Fibroblast of skin of right biceps (primary cell): ENCODE data around the gene CD79B.
A peak's percentile ranks its signal among the peaks of the same experiment; 100 is the strongest.

Source experiments
- DNase-seq: peaks from one replicate; pipeline ENCODE4 v3.0.0-alpha.2; 2013

The CD79B gene

DNA sequence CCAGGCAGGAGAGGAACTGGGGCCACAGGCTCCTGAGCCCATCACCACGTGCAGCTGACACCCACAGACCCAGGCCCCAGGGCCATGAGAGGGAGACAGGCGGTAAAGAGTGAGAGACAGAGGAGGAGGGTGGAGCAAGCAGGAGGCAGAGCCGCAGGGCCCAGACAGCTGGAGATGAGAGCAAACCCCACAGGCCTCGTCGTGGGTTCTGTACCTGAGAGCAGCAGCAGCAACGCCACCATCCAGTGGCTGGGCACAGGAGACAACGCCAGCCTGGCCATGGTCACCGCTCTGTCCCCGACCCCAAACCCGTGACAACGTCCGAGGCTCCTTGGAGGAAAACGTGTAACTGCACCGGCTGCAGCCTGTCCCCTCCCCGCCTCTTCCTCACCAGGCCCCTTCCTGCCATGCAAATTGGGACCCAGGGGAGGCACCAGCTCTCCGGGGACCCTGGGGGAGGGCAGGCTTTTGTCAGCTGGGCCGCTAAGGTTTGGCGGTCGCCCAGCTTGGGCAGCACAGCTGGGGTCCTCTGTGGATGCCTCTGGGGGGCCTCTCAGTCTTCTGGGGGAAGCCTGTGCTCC is at the start of gene CD79B:
Gene CD79B, minus strand, starts transcription at position 351 of the 581 bp plus-strand sequence. Its CDS starts 70 bp downstream, at position 281.
- no peak for DNase-seq

DNA sequence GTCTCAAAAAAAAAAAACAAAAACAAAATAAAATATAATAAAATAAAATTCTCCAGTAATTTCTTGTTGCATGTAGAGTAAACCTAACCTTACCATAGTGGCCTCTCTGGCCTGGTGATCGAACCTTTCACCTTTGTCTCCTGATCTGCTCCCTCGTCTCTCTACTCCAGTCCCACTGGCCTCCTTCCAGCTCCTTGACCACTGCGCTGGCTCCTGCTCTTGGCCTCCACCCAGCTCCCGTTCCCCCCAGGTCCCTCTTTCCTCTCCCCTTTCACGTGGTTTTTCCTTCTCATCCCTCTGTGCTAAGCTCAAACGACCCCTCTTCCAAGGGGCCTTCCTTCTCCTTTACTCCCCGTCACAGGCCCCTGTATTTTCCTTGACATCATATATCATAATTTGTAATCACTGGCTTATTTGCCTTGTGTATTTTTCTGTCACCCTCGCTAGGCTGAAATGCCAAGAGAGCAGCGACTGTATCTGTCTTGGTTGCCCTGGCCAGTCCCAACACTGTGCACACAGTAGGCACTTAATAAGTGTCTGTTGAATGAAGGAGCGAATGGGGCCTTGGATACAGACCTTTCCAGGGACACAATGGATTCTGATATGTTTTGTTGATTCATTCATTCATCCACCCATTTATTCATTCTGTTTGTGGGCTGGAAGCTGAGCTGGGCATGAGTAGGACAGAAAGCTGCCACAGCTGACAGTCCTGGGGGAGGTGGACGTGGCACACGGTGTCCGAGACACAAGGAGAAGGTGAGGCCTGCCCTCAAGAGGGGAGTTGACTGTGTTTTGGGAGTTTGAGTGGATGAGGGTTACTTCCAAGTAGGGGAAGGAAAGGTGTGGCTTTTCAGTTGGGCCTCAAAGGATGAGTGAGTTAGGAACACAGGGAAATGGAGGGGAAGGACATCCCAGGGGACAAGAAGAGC is 46.4 kb upstream of the CD79B start:
- no peak for DNase-seq

DNA sequence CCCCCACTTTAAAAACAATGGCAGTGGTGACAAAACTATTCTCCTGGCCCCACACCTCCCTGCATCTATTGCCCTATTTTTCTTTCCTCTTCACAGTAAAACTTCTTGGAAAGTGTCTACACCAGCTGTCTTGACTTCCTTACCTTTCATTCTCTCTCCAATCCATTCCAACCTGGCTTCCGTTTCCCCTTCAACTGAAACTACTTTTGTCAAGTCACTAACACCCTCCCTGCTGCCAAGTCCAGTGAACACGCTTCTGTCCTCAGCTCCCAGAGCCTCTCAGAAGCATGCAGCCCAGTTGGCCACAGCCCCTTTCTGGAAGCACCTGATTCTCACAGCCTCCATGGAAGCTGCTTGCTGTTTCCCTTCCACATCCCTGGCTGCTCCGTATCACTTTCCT is 44.6 kb upstream of the CD79B start:
- no peak for DNase-seq

DNA sequence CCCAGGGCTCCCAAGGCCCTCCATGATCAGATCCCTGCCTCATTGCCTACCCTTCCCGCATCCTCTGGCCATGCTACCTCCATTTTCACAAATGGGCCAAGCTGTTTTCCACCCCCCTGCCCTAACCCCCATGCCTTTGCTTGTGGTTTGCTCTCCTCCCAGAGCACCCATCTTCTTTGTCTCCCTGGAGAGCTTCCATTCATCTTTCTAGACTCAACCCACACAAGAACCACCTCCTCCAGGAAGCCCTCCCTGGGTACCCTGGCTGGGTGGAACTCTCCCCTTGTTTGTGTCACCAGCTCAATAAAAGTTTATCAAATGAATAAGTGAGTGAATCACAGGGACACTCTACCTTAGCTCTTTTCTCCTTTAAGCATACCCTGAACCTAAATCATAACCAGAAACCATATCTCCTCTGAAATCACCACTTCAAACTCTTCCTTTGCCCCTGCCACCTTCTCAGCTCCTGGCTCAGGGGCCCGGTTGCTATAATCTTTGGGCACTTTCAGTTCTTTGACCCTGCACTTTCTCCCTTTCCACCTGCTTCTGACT is 43.5 kb upstream of the CD79B start:
- no peak for DNase-seq

DNA sequence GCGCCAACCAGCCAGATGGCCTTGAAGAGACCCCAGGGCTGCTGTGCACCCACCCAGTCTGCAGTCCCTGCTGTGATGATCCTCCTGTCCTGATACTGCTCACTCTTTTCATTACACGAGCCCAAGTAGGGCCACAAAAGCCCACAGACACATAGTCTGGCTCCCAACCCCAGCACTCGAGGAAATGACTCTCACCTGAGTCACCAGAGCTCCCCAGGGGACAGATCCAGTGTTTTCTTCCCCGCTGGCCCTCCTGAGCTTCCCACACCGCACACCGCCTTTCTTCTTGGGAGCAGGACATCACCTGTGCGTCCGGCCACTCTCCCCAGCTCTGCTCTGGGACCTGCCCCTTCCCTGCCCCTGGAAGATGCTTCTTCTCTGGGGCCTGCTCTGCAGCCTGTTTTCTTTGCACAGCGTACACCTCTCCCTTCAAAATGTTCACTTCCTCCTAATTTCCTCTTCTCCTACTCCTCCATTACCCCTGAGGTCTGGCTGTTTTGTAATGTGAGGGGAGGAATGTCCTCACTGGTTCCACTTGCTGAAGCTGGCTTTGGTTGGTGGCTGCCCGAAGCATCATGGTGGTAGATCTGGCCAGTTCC is 42.6 kb upstream of the CD79B start:
- peak; percentile 76 for DNase-seq

DNA sequence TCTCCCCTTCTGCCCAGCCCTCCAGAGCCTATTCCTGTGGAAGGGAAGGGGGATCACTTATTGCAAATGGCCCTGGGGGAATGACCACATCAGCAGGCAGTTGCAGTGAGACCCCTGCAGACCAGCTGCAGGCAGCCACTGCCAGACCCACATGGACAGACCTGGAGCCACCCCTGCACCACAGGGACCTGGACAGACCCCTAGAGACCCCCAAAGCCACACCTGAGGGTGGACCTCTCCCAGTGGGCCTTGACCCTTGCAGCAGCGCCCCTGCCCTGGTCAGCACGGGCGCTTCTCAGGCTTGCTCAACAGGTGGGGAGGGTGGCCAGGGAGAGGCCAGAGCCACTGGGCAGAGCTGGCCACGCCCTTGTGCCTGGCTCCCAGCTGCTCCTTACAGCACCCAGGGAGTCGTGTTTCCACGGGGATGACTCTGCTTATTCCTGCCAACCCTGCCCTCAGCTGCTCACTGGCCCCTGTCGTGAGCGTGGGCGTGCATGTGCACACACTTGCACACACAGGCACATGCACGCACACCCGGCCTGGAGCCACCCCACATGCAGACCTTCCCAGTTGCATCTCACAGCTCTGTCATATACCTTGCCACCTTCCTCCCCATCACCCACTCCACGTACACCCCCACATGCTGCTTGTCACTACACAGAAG is 41.9 kb upstream of the CD79B start:
- DNase-seq: no peak

DNA sequence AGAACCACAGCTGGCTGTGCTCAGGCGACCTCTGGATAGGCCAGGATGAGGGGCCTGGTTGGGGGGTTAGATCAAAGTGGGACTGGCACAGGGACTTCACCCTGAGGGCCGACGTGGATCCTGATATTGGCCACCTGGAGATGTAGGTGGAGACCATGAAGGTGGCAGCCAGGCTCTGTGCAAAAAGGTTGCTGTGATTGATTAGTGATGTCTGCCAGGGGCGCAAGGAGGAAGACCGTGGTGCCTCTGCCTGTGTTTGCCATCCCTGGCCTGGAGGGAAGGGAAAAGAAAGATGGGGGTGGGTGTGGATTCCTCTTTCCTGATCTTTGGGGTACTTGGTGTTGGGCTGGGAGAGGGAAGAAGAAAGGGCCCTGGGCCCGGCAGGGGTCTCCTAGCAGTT is 41.1 kb upstream of the CD79B start:
- DNase-seq: no peak

DNA sequence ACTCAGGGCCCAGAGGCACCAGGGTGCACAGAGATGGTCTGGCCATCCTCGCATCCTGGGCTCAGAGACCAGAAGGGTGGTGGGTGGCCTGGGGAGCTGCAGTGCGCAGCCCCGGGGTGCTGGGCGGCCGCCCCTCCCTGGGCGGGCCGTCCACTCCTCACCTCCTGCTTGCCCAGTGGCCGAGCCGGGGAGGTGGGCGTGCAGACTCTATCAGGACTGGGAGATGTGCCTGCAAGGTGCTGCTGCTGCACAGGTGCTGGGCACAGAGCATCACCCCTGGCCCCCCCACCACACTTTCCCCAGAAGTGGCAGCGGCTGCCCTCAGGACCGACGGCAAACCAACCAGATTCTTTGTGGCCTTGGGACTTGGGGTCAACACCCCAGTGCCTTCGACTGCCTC is 40.7 kb upstream of the CD79B start, which contains the start of gene SCN4A:
Gene SCN4A, minus strand, starts transcription at position 123 of the 400 bp plus-strand sequence. Its CDS starts 77 bp downstream, at position 46.
- no peak for DNase-seq

DNA sequence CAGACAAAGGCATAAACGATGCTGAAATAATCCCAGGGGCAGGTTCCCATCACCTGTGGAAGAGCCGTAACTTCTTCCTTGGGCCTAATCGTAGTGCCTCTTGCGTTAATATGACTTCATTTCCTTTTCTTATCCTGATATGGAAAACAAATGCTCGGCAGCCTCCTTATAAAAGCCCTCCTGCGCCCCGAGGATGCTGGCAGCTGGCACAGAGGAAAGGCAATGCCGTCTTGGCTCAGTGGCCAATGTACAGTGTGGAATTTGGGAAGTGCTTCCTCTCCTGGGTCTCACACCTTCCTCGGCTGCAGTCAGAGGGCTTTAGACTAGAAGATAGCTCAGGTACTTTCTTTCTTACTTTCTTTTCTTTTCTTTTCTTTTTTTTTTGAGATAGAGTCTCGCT is 37.1 kb upstream of the CD79B start:
- no peak for DNase-seq

DNA sequence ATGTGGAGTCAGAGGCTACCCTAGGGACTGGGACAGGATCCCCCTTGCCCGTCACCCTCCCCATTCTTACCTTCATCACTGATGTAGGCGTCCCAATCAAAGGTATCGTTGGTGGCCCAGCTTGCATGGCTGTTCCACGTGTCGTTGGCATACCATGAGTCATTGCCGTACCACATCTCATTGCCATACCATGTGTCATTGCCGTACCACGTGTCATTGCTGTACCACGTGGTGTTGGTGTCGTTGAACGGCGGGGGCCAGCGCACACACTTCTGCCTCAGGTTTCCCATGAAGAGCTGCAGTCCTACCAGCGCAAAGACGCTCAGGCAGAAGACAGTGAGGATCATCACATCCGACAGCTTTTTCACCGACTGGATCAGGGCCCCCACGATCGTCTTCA is 35.8 kb upstream of the CD79B start:
- peak; percentile 17 for DNase-seq

DNA sequence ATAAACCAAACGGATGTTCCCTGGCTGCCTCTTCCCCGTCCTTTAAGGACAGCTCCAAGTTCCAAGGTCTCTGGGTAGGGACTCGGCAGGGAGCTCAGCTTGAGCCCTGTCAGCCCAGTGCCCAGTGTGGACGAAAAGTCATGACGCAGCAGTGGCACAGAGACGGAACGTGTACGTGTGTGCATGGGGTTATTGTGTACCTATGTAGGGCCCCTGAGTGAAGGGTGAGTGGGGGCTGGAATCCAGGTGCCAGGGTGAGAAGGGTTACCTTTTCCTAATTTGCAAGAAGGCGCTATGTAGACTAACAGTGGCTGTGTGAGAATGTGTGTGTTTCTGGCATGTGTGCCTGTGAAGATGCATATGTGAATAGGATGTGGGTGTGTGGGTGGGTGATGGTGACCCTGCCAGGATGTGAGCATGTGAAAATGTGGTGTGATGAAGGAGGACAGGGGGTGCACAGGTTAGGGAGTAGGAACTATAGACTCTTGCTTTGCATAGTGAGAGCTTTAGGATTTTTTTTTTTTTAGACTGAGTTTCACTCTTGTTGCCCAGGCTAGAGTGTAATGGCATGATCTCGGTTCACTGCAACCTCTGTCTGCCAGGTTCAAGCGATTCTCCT is 34.6 kb upstream of the CD79B start:
- DNase-seq: no peak

DNA sequence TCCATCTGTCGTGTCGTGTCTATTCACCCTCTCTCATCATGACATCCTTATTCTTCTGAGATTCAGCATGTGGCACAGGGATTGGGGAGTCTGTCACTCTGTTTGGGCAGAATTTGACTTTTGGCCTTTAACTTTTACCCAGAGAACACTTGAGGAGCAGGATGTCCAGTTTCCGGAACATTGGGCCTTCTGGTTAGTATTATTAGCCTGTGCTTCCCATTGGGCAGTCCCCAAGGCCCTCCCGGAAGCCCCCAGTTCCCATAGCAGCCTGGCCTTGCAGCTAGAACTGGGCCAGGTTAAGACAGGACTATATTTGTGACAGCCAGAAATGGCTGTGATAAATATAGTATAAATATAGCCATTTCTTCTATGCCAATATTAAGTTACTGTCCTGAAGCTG is 31.0 kb upstream of the CD79B start:
- DNase-seq: no peak

DNA sequence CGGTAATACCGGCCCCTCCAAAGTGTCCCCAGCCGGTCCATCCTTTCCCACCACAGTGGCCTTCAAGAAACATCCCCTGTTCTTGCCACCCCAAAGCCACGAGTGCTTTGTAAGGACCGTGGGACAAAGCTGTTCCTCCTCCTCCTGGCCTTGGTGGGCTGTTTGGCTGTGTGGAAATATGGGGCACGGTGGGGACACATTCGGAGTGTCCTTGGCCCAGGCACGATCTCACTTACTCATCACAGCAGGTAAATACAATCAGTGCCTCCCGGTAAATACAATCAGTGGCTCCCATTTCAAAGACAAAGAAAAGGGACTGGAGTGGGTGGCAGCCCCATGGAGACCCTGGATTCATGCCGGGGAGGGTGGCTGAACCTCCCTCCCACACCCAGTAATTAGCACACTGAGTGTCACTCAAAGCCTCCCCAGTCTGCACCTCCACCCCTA is 30.2 kb upstream of the CD79B start:
- no peak for DNase-seq

DNA sequence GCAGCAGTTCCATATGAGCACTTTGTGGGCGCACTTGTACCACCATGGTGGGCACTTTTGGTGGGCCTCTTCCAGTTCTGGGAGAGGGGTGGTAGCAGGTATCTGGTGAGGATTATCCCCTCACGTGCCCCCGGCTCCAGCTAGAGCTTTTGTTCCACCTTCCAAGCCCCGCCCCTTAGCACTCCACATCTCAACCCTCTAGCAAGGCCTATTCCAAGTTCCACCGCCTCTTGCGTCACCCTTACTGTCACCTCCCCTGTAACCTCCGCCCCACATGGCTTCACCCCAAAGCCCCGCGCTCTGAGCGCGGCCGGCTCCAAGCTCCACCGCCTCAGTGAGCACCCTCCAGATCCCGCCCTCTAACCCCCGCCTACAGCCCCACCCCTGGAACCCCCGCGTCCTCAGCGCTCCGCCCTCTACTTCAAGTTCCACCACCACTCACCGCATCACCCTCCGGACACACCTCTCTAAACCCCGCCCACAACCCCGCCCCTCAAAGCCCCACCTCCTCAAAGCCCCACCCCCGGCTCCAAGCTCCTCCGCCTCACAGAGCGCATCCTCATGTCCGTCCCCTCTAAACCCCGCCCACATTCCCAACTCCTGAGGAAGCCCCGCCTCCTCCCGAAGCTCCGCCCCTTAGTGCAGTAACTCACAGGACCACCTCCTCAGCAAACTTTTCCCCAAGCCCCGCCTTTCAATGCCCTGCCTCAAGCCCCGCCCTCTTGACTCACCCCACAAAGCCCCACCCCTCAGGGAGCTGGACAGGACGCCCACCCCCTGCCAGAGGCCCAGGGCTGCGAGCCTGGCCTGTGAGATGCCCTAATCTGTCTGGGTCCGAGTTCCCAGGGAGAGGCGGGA is 29.5 kb upstream of the CD79B start:
- DNase-seq: peak; percentile 73

DNA sequence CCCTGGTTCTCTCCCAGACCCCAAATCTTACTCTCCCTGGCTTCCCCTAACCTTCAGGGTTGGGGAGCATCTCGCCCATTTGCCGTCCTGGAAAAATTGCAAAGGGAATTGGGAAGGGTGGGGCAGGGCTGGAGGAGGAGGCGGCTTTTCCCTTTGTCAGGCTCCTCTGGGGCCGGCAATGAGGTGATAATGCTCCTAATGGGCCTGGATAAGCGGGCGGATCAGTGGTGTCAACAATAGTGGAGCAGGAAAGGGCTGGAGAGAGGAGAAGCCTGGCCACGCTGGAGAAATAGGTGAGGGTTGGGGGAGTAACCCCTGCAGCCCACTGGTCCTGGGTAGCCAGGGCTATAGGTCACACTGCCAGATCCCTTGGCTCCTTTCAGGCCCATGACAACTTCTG is 28.3 kb upstream of the CD79B start:
- DNase-seq: no peak

DNA sequence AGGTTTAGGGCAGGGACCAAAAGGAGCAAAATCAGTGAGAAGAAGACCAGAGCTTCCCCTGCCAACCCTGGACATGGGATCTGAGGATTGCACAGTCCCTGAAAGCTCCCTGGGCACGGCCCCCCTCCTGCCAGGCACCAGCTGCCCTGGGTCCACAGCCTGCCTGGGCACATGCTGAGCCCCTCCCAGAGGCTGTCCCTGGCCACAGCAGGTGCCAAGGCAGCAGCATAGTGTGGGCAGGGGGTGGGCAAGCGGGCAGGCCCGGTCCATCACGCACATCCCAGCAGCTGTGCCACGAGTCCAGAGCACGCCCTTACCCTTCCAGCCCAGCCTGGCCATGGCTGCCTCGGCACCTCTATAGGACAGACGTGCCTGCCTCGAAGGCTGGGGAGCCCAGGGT is 27.9 kb upstream of the CD79B start:
- no peak for DNase-seq

DNA sequence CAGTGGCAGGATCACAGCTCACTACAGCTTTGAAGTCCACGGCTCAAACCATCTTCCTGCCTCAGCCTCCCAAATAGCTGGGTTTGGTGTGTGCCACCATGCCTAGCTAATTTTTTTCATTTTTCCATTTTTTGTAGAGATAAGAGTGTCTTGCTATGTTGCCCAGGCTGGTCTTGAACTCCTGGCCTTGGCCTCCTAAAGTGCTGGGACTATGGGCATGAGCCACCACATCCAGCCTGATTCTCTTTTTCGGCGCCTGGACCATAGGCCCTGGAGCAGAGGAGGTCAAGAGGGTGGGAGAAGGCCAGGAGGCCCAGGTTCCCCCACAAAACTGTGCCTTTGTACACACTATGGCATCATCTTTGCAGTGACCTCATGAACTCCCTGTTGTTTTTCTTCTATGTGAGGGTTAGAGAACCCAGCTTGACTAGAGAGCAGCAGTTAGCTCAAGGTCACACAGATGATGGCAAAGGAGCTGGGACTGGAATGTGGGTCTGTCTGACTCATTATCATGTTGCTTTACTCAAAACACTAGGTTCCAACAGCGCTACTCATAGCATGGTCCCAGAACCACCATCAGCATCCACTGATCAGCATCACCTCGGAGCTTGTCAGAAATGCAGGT is 24.3 kb upstream of the CD79B start:
- DNase-seq: peak; percentile 47

DNA sequence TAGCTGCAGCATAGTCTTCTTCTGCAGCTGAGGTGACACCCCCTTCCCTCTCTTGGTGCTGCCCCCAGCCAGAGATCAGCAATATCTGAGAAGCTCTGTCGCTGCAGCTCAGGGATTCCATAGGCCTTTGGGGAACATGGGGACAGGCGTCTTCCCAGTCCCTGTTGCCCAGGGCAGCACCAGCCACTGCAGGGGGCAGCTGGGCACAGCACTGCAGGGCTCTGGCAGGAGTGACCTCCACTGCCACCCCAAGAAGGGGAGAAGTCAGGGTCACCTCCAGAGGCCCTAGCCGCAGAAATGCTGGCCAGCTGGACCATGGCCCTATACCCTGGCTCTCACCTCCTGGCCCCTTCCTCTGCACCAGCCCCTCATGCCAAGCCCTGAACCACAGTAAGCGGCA is 23.7 kb upstream of the CD79B start:
- DNase-seq: no peak

DNA sequence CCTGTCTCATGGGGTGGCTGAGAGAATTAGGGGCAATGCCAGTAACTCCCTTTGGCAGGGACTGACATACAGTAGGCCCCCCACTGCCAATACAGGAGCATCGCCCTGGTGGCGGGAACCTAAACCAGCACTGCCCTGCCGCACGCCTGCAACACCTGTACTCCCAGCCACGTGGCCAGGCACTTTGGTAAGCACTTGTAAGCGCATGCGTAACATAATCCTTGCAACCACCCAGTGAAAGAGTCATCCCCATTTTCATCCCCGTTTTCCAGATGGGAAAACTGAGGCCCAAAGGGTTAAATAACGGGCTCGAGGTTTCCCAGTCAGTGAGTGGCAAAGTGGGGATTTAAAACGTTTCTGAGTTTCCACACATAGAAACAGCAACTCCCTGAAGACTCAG is 23.1 kb upstream of the CD79B start:
- no peak for DNase-seq

DNA sequence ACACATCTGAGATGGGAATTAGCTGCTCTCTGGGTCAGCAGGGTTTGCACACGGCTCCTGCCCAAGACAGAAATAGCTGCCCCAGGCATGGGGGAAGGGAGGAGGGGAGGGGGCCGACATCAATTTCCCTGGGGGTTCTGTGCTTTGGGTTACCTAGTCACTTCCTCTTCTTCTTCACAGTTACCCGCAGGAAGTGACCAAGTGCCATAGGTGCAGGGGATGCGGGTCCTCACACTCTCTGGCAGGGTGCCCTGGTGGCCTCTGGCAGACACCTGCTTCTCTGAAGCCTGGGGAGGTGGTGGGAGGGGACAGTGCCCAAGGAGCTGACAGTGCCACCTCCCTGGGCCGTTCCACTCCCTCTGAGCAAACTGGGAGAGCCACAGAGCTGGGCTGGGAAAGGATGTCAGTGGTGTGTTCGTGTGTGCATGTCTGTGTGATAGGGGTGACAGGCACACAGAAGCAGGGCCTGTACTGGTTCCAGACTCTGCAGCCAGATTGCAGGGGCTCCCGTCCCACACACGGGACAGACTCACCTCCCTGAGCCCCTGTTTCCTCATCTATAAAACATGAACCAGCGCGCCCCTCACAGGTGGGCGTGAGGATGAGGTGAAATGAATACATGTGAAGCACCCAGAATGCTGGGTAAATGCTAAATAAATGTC is 22.4 kb upstream of the CD79B start:
- DNase-seq: no peak
